ENCODE results near the gene TSPEAR.

- TF ChIP-seq, protein P1, sequence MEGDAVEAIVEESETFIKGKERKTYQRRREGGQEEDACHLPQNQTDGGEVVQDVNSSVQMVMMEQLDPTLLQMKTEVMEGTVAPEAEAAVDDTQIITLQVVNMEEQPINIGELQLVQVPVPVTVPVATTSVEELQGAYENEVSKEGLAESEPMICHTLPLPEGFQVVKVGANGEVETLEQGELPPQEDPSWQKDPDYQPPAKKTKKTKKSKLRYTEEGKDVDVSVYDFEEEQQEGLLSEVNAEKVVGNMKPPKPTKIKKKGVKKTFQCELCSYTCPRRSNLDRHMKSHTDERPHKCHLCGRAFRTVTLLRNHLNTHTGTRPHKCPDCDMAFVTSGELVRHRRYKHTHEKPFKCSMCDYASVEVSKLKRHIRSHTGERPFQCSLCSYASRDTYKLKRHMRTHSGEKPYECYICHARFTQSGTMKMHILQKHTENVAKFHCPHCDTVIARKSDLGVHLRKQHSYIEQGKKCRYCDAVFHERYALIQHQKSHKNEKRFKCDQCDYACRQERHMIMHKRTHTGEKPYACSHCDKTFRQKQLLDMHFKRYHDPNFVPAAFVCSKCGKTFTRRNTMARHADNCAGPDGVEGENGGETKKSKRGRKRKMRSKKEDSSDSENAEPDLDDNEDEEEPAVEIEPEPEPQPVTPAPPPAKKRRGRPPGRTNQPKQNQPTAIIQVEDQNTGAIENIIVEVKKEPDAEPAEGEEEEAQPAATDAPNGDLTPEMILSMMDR (IDR thresholded peaks at IDR 0.05) = no peak
- TF ChIP-seq POLR2A (IDR thresholded peaks at IDR 0.05) = no peak
Measured at GRCh38 chr21:44616591-44616926, 94.8 kb downstream of the TSPEAR start.
